T-helper 2 cell treated with Interferon-gamma antibody and Interleukin-4, amounts not matched to agents 100 ng/mL and 5 ng/mL, for 36 hours (primary cell): ENCODE measurements around the gene CD200R1. TPM values are rescaled to one million over a fixed set of nuclear protein-coding genes. Genes with fewer than 3 reads are reported as not detected.

ENCODE experiments used
- intact Hi-C: fragments of 100-400 bp; cut with micrococcal nuclease; formaldehyde crosslinking; loops from one replicate; pipeline ENCODE4 v1.15.1; 2023
- total RNA-seq: library from RNA; stranded (reverse); gene quantifications from 2 replicates; pipeline ENCODE4 v1.2.3, GENCODE V29; 2022

The CD200R1 gene
- 12.3 and 13.1 TPM in 2 replicates for total RNA-seq

- intact Hi-C loops: loop anchor here (2.0 to 10.0 kb wide), 3 partner anchors 16 to 840 kb away; partner anchors contain the start of genes CD200R1L and GCSAM
Observed at GRCh38 chr3:112974894-112975293, at the start of gene CD200R1. CD200R1 (minus strand) TSS chr3:112975103; CDS start chr3:112974857, 246 bp downstream.

GRCh38 chr3:113021471-113021870 is 46.6 kb upstream of the CD200R1 start:
- intact Hi-C loops: no loop called here

GRCh38 chr3:113019182-113020137 is 44.6 kb upstream of the CD200R1 start:
- intact Hi-C loops: loop anchor here (1.0 kb wide), 5 partner anchors 14 to 727 kb away; partner anchors contain the start of genes ATG3 and NAA50

GRCh38 chr3:113018536-113019181 is 43.8 kb upstream of the CD200R1 start:
- intact Hi-C loops: loop anchor here (1.0 kb wide), 5 partner anchors 13 to 728 kb away; partner anchors contain the start of genes ATG3 and NAA50

- intact Hi-C loops: no loop called here
Observed at GRCh38 chr3:113013593-113013992, 38.7 kb upstream of the CD200R1 start.

- intact Hi-C loops: no loop called here
Observed at GRCh38 chr3:113008117-113008516, 33.2 kb upstream of the CD200R1 start.

GRCh38 chr3:113006359-113007056 is 31.6 kb upstream of the CD200R1 start:
- intact Hi-C loops: no loop called here

GRCh38 chr3:113005611-113006010 is 30.7 kb upstream of the CD200R1 start:
- intact Hi-C loops: loop anchor here (1.0 kb wide), 2 partner anchors 14 kb away; a partner anchor contains a TSS

- intact Hi-C loops: no loop called here
Observed at GRCh38 chr3:113002679-113003078, 27.8 kb upstream of the CD200R1 start.

GRCh38 chr3:113002037-113002436 is 27.1 kb upstream of the CD200R1 start:
- intact Hi-C loops: no loop called here

GRCh38 chr3:113000691-113001090 is 25.8 kb upstream of the CD200R1 start:
- intact Hi-C loops: no loop called here

GRCh38 chr3:112995800-112996199 is 20.9 kb upstream of the CD200R1 start:
- intact Hi-C loops: no loop called here

- intact Hi-C loops: loop anchor here (1.0 to 5.0 kb wide), 7 partner anchors 9 to 429 kb away; partner anchors contain the start of genes CD200R1L and SLC35A5
Observed at GRCh38 chr3:112990672-112991602, 16.0 kb upstream of the CD200R1 start, which contains the start of gene GTPBP8. GTPBP8 (plus strand) TSS chr3:112990984; CDS start chr3:112991000, 16 bp downstream.

GRCh38 chr3:112987710-112988334 is 12.9 kb upstream of the CD200R1 start:
- intact Hi-C loops: no loop called here

GRCh38 chr3:112984485-112984884 is 9.6 kb upstream of the CD200R1 start:
- intact Hi-C loops: no loop called here

- intact Hi-C loops: loop anchor here (1.0 kb wide), 1 partner anchor 8 kb away; the partner anchor contains the start of gene GTPBP8
Observed at GRCh38 chr3:112982710-112983109, 7.8 kb upstream of the CD200R1 start.

GRCh38 chr3:112980080-112980479 is 5.2 kb upstream of the CD200R1 start:
- intact Hi-C loops: no loop called here

GRCh38 chr3:112979244-112979832 is 4.4 kb upstream of the CD200R1 start:
- intact Hi-C loops: loop anchor here (1.0 to 10.0 kb wide), 5 partner anchors 165 to 845 kb away; partner anchors contain the start of gene GCSAM

- intact Hi-C loops: loop anchor here (10.0 kb wide), 1 partner anchor 842 kb away; the partner anchor contains the start of gene GCSAM
Observed at GRCh38 chr3:112976953-112977352, 2.0 kb upstream of the CD200R1 start.
